GM19193 (cell line): ENCODE results near the gene EGR4.

Experiments
- POLR2A ChIP-seq: IDR thresholded peaks from 4 replicates; pipeline ENCODE4 v1.6.1; 2011; ENCODE audit not compliant: insufficient read depth, insufficient read length; ENCODE audit errors: extremely low read depth

The EGR4 gene

DNA sequence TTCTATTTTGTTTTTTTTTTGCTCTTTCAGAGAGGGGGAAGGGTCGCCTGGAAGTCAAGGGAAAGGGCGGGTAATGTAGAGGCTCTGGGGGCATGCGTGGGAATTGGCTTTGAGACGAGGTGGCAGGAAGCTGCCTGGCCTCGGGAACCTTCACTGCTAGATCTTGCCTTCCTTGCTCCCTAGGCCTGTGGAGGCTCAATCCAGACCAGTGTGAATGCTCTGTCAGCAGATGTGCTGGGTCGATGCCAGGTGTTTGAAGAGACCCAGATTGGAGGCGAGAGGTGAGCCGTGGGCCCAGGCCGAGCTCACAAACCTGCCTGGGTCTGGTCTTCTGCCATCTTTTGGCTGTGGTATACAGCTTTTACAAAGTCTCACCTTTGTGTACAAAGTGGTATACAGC, 43.7 kb downstream of the EGR4 start:
- no peak for TF ChIP-seq POLR2A

DNA sequence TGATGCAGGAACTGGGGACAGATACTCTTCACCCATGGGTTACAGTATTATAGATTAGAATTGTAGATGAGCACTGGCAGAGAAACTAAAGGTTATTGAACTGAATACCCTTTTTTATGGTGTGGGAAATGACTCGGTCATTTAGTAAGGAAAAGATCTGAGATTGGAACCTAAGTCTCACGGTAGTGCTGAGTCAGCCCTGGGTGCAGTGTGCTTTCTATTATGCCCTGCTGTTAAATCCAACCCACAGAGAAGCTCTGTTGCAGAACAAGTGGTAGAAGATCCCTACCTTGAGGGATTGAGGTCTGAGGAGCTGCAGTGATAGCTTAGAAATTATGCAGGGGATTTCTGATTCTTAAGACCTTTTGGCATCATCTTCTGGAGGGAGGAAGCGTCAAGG, 46.5 kb downstream of the EGR4 start:
- no peak for TF ChIP-seq POLR2A

DNA sequence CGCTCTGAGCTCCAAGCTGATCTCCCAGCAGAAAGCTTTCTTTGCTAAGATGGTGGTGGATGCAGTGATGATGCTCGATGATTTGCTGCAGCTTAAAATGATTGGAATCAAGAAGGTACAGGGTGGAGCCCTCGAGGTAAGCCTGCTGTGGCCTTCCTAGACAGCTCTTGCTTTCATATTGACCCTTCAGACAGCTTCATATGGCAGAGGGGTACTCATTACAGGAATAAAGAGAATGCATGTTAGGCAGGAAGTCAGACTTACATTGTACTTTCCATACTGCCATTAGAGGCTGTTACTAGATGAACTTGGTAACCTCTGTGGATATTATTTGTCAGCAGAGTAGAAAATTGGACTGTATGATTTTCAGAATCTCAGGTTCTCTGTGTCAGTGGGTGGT, 48.8 kb downstream of the EGR4 start:
- TF ChIP-seq POLR2A, result no peak

DNA sequence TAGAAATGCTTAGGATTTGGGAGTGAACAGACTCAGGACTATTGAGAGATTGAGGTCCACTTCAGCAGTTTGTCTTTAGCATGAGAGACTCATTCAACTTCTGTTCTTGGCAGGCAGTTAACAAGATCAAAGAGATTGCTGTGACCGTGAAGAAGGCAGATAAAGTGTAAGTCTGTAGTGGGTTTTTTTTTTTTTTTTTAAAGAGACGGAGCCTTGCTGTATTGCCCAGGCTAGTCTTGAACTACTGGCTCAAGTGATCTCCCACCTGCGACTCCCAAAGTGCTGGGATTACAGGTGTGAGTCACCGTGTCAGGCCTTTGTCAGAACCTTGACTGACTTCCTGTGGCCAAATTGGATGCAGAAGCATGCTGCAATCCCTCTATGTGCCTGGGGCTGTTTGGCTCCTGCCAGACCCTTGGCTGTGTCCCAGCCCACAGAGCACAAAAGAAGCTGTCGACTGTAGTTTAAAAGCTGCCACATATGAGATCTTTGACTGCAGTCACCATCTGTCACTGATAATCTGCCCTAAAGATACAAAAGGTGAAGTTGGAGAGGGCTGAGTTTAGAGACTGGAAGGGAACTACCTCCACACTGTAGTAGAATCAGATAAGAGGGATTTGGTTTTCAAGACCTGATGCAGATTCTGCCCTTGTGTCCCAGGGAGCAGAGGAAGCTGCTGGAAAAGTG, 49.3 kb downstream of the EGR4 start:
- no peak for TF ChIP-seq POLR2A
